Loucy (cell line): ENCODE results near the gene JARID2.

ENCODE experiments used
- H2AFZ ChIP-seq: fragments of 200-600 bp; sonication (generic); 2 replicates; pipeline ENCODE4 v1.6.0; 2016; ENCODE audit warnings: antibody characterized with exemption, mild to moderate bottlenecking, low read length, moderate library complexity
- H3F3A ChIP-seq: fragments of 200-600 bp; 2 replicates; pipeline ENCODE4 v1.6.0; 2016; ENCODE audit warnings: antibody characterized with exemption, low read depth, mild to moderate bottlenecking
- H3K27me3 ChIP-seq: fragments of 200-600 bp; sonication (generic); 2 replicates; pipeline ENCODE4 v1.6.1; 2014; ENCODE audit warnings: low read length, mild to moderate bottlenecking; ENCODE audit not compliant: insufficient read depth, poor library complexity, severe bottlenecking
- H3K36me3 ChIP-seq: fragments of 200-600 bp; sonication (generic); 2 replicates; pipeline ENCODE4 v1.6.1; 2016; ENCODE audit warnings: low read length; ENCODE audit not compliant: insufficient read depth
- H3K4me1 ChIP-seq: fragments of 200-600 bp; sonication (generic); 2 replicates; pipeline ENCODE4 v1.5.1; 2014; ENCODE audit warnings: low read length, mild to moderate bottlenecking; ENCODE audit not compliant: insufficient read depth, poor library complexity, severe bottlenecking
- H3K4me2 ChIP-seq: fragments of 200-600 bp; sonication (generic); 2 replicates; pipeline ENCODE4 v1.6.0; 2014; ENCODE audit warnings: antibody characterized with exemption, low read length, low read depth, mild to moderate bottlenecking; ENCODE audit not compliant: poor library complexity, severe bottlenecking
- H3K4me3 ChIP-seq: fragments of 200-600 bp; sonication (generic); 2 replicates; pipeline ENCODE4 v1.5.1; 2014; ENCODE audit warnings: low read length, mild to moderate bottlenecking, mixed read lengths; ENCODE audit not compliant: poor library complexity, severe bottlenecking
- H3K79me2 ChIP-seq: fragments of 200-600 bp; sonication (generic); 2 replicates; pipeline ENCODE4 v1.6.1; 2014; ENCODE audit warnings: low read length; ENCODE audit not compliant: insufficient read depth
- H3K9ac ChIP-seq: fragments of 200-600 bp; sonication (generic); 2 replicates; pipeline ENCODE4 v1.6.0; 2014; ENCODE audit warnings: mild to moderate bottlenecking, low read depth, low read length, moderate library complexity; ENCODE audit not compliant: poor library complexity, severe bottlenecking
- H3K9me2 ChIP-seq: fragments of 200-600 bp; sonication (generic); replicated peaks from 2 replicates; pipeline ENCODE4 v1.6.1; 2016; ENCODE audit warnings: low read depth, low read length, mixed read lengths
- H3K9me3 ChIP-seq: fragments of 200-600 bp; sonication (generic); 2 replicates; pipeline ENCODE4 v1.6.1; 2014; ENCODE audit warnings: mild to moderate bottlenecking, antibody characterized with exemption, low read length, low read depth; ENCODE audit not compliant: insufficient read depth
- H4K20me1 ChIP-seq: fragments of 200-600 bp; sonication (generic); 2 replicates; pipeline ENCODE4 v1.6.0; 2014; ENCODE audit warnings: antibody characterized with exemption, low read length, mild to moderate bottlenecking; ENCODE audit not compliant: insufficient read depth, poor library complexity, severe bottlenecking
- EZH2phosphoT487 ChIP-seq: fragments of 200-600 bp; IDR thresholded peaks from 2 replicates; pipeline ENCODE4 v1.6.1; 2018; ENCODE audit warnings: antibody characterized with exemption, mild to moderate bottlenecking, moderate library complexity, borderline replicate concordance
- TF ChIP-seq, protein P1 (sequence below): fragments of 200-600 bp; sonication (generic); conservative IDR thresholded peaks from 2 replicates; pipeline ENCODE4 v1.5.1; 2014; ENCODE audit warnings: mild to moderate bottlenecking, antibody characterized with exemption, low read length

The JARID2 gene

DNA sequence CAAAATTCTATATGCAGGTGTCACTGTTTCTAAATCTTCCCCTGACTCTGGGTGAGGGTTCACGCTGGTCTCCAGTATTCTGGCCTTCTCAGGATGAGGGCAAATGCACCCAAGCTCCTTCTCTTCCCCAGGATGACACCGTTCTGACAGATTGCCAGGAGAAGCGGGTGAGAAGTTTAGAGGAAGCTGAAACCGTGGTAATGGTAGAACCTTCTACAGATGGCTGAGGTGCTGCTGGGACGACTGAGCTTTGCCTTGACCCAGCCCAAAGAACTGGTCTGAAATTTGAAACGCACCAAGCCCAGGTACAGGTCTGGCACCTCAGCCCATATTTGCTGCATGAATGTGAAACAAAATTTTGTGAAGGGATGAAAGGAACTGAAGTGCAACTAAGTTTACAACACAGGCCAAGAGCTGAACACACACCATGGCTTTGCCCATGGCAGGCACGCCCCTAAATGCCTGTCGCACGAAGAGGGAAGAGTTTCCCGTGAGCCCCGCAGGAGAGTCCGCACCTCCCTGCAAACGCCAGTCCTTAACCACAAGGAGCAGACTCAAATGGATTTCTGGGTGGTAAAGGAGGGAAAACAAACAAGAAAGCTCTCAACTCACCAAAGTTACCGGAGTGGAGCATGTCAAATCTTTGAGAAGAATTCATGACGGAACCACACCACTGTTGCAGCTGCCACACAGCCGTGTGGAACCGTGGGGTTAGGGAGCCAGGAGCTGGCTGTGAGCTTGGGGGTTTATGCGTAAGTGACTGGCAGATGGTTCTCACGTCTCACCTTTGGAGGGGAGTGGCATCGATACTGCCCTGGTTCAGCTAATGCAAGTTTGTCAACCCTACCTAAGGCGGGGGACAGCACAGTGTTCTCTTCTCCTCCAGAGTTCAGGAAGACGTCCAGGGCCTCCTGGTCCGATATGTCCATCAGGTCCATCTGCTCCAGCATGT lies 278.1 kb downstream of the JARID2 start:
- TF ChIP-seq EZH2phosphoT487, result no peak
- TF ChIP-seq, protein P1, sequence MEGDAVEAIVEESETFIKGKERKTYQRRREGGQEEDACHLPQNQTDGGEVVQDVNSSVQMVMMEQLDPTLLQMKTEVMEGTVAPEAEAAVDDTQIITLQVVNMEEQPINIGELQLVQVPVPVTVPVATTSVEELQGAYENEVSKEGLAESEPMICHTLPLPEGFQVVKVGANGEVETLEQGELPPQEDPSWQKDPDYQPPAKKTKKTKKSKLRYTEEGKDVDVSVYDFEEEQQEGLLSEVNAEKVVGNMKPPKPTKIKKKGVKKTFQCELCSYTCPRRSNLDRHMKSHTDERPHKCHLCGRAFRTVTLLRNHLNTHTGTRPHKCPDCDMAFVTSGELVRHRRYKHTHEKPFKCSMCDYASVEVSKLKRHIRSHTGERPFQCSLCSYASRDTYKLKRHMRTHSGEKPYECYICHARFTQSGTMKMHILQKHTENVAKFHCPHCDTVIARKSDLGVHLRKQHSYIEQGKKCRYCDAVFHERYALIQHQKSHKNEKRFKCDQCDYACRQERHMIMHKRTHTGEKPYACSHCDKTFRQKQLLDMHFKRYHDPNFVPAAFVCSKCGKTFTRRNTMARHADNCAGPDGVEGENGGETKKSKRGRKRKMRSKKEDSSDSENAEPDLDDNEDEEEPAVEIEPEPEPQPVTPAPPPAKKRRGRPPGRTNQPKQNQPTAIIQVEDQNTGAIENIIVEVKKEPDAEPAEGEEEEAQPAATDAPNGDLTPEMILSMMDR, result no peak
- Histone ChIP-seq H3K4me3 (no peak overlapping the region), H4K20me1 (no peaks in the 10 kb centered on the region), H3F3A (no peaks in the 10 kb centered on the region; the same call in 1 of the 2 replicates), H3K4me2 (no peak overlapping the region), H3K36me3 (peaks cover 86% of the 10 kb centered on the region), H3K4me1 (peaks cover 9% of the 10 kb centered on the region), H3K27me3 (no peaks in the 10 kb centered on the region), H3K9me2 (no peaks in the 10 kb centered on the region), H3K9ac (no peak overlapping the region), H2AFZ (no peak overlapping the region), H3K9me3 (no peaks in the 10 kb centered on the region), H3K79me2 (no peaks in the 10 kb centered on the region)

DNA sequence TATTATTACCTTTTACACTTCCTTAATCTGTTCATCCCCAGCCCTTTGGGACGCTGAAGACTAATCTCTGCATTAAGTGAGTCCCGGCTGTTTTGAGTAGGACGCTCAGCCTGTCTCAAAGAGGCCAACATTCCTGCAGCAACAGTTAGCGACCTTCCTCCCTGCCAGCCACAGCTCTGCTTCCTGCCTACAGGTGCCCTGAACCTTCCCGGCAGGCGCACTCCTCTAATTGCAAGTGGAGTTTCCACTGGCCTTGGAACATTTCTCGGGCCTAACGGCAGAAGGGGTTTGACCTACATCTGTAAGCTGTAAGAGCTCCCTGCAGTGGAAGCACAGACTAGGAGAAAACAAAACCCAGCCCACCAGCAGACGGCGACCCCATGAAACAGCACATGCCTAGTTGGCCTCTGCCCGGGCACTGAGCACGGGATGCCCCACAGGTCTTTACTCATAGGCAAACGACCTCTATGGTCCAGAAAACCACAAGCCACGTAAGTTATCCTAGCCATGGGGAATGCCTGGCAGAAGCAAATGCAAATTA lies 279.1 kb downstream of the JARID2 start:
- Histone ChIP-seq H3K4me2 (no peak overlapping the region), H2AFZ (no peak overlapping the region), H3K4me3 (no peak overlapping the region), H3K9ac (no peak overlapping the region), H3F3A (no peaks in the 10 kb centered on the region; the same call in 1 of the 2 replicates), H3K27me3 (no peaks in the 10 kb centered on the region), H3K4me1 (peaks cover 16% of the 10 kb centered on the region), H3K9me2 (no peaks in the 10 kb centered on the region), H3K79me2 (no peaks in the 10 kb centered on the region), H4K20me1 (no peaks in the 10 kb centered on the region), H3K9me3 (no peaks in the 10 kb centered on the region), H3K36me3 (peaks cover 86% of the 10 kb centered on the region)
- TF ChIP-seq EZH2phosphoT487, result no peak
- TF ChIP-seq, protein P1, result no peak

DNA sequence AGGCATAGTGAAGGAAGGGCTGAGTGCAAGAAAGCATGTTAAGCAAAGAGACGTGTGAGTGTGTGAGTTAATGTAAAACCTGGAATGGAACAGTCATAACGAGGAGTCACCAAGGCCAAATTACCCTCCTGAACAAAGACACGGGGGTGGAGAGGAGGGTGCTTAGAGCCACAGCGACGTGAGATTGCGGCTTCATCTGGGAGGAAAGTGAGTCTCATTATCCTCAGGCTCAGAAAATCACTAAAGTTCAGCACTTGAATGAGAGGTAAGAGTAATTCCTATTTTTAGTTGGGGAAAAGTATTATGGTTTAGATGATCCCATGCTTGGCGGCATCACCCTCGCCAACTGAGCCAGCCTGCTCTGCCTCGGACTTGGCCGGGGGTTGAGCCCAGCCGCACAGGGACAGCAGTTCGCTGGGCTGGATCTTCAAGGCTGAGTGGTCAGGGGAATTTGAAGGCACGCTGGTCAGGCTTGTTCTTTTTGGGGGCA lies 280.4 kb downstream of the JARID2 start:
- Histone ChIP-seq H3K4me2 (no peak overlapping the region), H3K9me2 (no peaks in the 10 kb centered on the region), H3K9ac (no peak overlapping the region), H4K20me1 (no peaks in the 10 kb centered on the region), H3K79me2 (no peaks in the 10 kb centered on the region), H2AFZ (no peak overlapping the region), H3K4me3 (no peak overlapping the region), H3K27me3 (no peaks in the 10 kb centered on the region), H3K4me1 (peaks cover 19% of the 10 kb centered on the region), H3K36me3 (peaks cover 87% of the 10 kb centered on the region), H3F3A (no peaks in the 10 kb centered on the region), H3K9me3 (no peaks in the 10 kb centered on the region)
- TF ChIP-seq, protein P1, result no peak
- TF ChIP-seq EZH2phosphoT487, result no peak
